ENCODE measurements around the gene ZNF763. TPM values are rescaled to one million over a fixed set of nuclear protein-coding genes. Genes with fewer than 3 reads are reported as not detected.
A peak's percentile ranks its signal among the peaks of the same experiment; 100 is the strongest.

Gene ZNF763
- total RNA-seq, 1 donor from 2014 or later: 4.3 TPM

GRCh38 chr19:11963566-11964355 lies 1.1 kb upstream of the ZNF763 start:
- Mint-ChIP-seq H3K36me3 (ENCODE audit: unreplicated experiment) (peaks cover 11% of the 10 kb centered on the region), H3K4me3 (ENCODE audit: unreplicated experiment) (peak overlapping the region; percentile 84), H3K4me1 (ENCODE audit: unreplicated experiment) (peaks cover 18% of the 10 kb centered on the region), H3K27ac (ENCODE audit: unreplicated experiment) (peak overlapping the region; percentile 98), H3K27me3 (ENCODE audit: unreplicated experiment) (no peaks in the 10 kb centered on the region), H3K9me3 (ENCODE audit: unreplicated experiment) (peaks cover 6% of the 10 kb centered on the region)
- peak; percentile 89 for DNase-seq (ENCODE audit: extremely low spot score, unreplicated experiment)
- TF ChIP-seq CTCF (IDR thresholded peaks at IDR 0.05): peak; percentile 81

- Mint-ChIP-seq H3K9me3 (ENCODE audit: unreplicated experiment) (peaks cover 4% of the 10 kb centered on the region), H3K27ac (ENCODE audit: unreplicated experiment) (peak overlapping the region; percentile 98), H3K4me3 (ENCODE audit: unreplicated experiment) (peak overlapping the region; percentile 84), H3K36me3 (ENCODE audit: unreplicated experiment) (peaks cover 11% of the 10 kb centered on the region), H3K4me1 (ENCODE audit: unreplicated experiment) (peaks cover 18% of the 10 kb centered on the region), H3K27me3 (ENCODE audit: unreplicated experiment) (no peaks in the 10 kb centered on the region)
- DNase-seq (ENCODE audit: extremely low spot score, unreplicated experiment): no peak
- TF ChIP-seq CTCF (IDR thresholded peaks at IDR 0.05): peak; percentile 11
These were observed 363 bp upstream of the ZNF763 start for GRCh38 chr19:11964496-11964857.

- no peak overlapping the region for H3K27ac Mint-ChIP-seq (ENCODE audit: unreplicated experiment)
- peaks cover 20% of the 10 kb centered on the region for H3K9me3 Mint-ChIP-seq (ENCODE audit: unreplicated experiment)
- H3K4me3 Mint-ChIP-seq (ENCODE audit: unreplicated experiment): no peak overlapping the region
- peaks cover 11% of the 10 kb centered on the region for H3K36me3 Mint-ChIP-seq (ENCODE audit: unreplicated experiment)
- no peak for TF ChIP-seq CTCF (IDR thresholded peaks at IDR 0.05)
- no peaks in the 10 kb centered on the region for H3K27me3 Mint-ChIP-seq (ENCODE audit: unreplicated experiment)
- peaks cover 6% of the 10 kb centered on the region for H3K4me1 Mint-ChIP-seq (ENCODE audit: unreplicated experiment)
- DNase-seq (ENCODE audit: extremely low spot score, unreplicated experiment): no peak
These were observed 5.3 kb downstream of the ZNF763 start for GRCh38 chr19:11970174-11970573.

- DNase-seq (ENCODE audit: extremely low spot score, unreplicated experiment): no peak
These were observed 6.2 kb downstream of the ZNF763 start for GRCh38 chr19:11971041-11971440.

More at GRCh38 chr19:11971041-11971440, 6.2 kb downstream of the ZNF763 start:
- Mint-ChIP-seq H3K4me3 (ENCODE audit: unreplicated experiment) (no peak overlapping the region), H3K4me1 (ENCODE audit: unreplicated experiment) (no peaks in the 10 kb centered on the region), H3K27me3 (ENCODE audit: unreplicated experiment) (no peaks in the 10 kb centered on the region), H3K9me3 (ENCODE audit: unreplicated experiment) (peaks cover 20% of the 10 kb centered on the region), H3K36me3 (ENCODE audit: unreplicated experiment) (peaks cover 15% of the 10 kb centered on the region), H3K27ac (ENCODE audit: unreplicated experiment) (no peak overlapping the region)
- TF ChIP-seq CTCF (IDR thresholded peaks at IDR 0.05): no peak
